NCI-H1092 (cell line): ENCODE results near the gene AGXT.

ENCODE experiments used
- DNase-seq: peaks from one replicate; lab custom pipeline; 2025; lab: John Stamatoyannopoulos, UW

The AGXT gene

GRCh38 chr2:240928476-240929363 is 60.1 kb downstream of the AGXT start:
- DNase-seq: no peak

DNA sequence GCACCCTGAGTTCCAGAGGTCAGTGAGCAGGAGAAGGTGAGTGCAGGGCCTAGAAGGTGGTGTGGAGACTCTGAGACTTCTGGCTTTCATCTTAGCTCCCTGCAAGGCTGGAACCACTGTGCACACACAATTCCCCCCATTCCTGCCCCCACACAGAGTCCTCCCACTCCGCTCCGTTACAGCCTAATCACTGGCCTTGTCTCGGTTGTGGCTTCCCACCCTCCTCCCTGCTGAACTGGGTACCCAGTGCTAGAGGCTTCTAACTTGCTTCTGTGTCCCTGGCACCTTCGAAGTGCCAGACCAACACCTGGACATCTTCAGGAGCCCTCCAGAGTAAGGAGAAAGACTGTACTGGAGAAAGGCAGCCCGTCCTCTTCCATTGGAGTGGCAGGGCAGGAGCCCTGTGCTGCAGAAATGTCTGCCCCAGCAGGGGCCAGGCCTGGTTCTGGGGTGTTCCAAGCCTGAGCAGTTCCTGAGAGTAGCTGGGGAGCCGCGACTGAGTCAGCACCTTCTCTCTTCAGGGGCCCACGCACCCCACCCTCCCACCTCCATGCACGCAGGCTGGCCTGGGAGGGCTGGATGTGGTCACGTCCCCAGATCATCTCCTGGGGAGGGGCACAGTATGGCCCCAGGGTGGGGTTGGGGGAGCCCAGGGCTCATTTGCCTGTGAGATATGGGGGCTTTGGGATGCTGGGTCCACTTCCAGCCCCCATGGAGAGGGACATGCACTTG is 60.9 kb downstream of the AGXT start:
- DNase-seq: no peak
